IPS-18a (cell line): ENCODE data around the gene SIGLECL1.

Experiments
- H3K27ac ChIP-seq: one replicate; pipeline ENCODE4 v1.5.1; 2013; ENCODE audit warnings: low read length
- H3K27me3 ChIP-seq: one replicate; pipeline ENCODE4 v1.6.1; 2013; ENCODE audit warnings: mild to moderate bottlenecking, low read length; ENCODE audit not compliant: control insufficient read depth, insufficient read depth
- H3K36me3 ChIP-seq: one replicate; pipeline ENCODE4 v1.6.1; 2013; ENCODE audit warnings: low read depth, low read length; ENCODE audit not compliant: control insufficient read depth
- H3K4me1 ChIP-seq: one replicate; pipeline ENCODE4 v1.6.1; 2013; ENCODE audit warnings: low read depth, low read length; ENCODE audit not compliant: control insufficient read depth
- H3K4me3 ChIP-seq: one replicate; pipeline ENCODE4 v1.5.1; 2013; ENCODE audit warnings: low read length
- H3K9ac ChIP-seq: one replicate; pipeline ENCODE4 v1.6.1; 2013; ENCODE audit warnings: mild to moderate bottlenecking, low read length, moderate library complexity
- H3K9me3 ChIP-seq: one replicate; pipeline ENCODE4 v1.6.1; 2013; ENCODE audit warnings: low read depth, low read length; ENCODE audit not compliant: control insufficient read depth

The SIGLECL1 gene

DNA sequence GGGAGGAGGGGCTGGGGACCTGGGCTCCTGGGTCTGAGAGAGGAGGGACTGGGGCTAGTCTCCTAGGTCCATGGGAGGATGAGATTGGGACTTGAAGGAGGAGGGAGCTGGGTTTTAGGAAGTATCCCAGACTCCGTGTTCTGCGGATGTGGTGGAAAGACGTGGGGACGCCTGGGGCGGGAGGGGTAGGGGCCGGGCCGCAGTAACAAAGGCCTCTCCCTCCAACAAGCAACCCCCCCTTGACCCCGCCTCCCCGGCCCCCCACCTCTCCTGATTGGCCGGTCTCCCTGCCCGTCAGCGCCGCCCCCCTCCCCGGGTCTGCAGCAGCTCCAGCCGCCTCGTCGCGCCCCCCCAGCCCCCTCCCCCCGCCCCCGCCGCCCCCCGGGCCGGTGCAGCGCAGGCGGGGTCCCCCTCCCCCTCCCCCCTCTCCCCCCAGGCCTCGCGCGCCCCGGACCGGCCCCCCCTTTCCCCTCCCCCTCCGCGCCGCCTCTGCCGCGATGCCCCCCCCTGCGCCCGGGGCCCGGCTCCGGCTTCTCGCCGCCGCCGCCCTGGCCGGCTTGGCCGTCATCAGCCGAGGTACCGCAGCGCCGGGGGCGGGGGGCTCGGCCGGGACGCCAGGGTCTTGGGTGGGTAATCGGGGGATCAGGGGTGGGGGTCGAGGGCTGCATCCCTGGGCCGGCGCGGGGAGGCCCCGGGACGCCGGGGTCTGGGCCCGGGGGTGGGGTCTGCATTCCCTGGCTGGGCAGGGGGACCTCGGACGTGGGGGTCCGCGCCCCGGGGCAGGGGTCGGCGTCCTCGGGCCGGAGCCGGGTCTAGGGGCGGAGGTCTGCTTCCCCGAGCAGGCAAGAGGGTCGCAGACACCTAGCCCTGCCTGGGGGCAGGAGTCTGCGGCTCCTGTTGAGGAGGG lies 60.7 kb downstream of the SIGLECL1 start, which contains the start of gene IGLON5:
Gene IGLON5 (plus strand): TSS at position 294 of the 907 bp plus-strand sequence. CDS start 204 bp downstream, at position 498.
- Histone ChIP-seq H3K4me1 (peaks cover 11% of the 10 kb centered on the region), H3K9ac (peak within 1 kb of the TSS; percentile 32), H3K4me3 (peak within 1 kb of the TSS; percentile 57), H3K36me3 (no peaks in the 10 kb centered on the region), H3K9me3 (peaks cover 9% of the 10 kb centered on the region), H3K27me3 (no peaks in the 10 kb centered on the region), H3K27ac (no peak within 1 kb of the TSS)

DNA sequence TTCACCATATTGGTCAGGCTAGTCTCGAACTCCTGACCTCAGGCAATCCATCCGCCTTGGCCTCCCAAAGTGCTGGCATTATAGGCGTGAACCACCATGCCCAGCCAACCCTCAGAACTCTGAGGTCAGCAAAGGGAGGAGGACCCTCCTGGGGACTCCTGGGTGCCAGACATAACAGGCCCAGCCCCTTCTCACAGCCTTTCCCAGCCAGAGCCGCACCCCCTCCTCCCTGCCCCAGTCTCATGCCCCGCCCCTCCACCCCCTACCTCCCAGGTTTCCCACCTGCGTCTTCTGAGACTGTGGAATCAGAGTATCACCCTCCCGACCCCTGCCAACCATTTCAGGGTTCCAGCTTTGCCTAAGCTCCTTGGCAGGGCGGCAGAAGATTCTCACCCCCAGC lies 65.8 kb downstream of the SIGLECL1 start:
- Histone ChIP-seq H3K9ac (no peak overlapping the region), H3K27ac (no peak overlapping the region), H3K4me3 (no peak overlapping the region), H3K27me3 (no peaks in the 10 kb centered on the region), H3K4me1 (peaks cover 7% of the 10 kb centered on the region), H3K36me3 (no peaks in the 10 kb centered on the region), H3K9me3 (no peaks in the 10 kb centered on the region)

GRCh38 chr19:51317376-51317775 lies 66.5 kb downstream of the SIGLECL1 start:
- Histone ChIP-seq H3K4me1 (peaks cover 7% of the 10 kb centered on the region), H3K4me3 (no peak overlapping the region), H3K36me3 (no peaks in the 10 kb centered on the region), H3K27ac (no peak overlapping the region), H3K27me3 (no peaks in the 10 kb centered on the region), H3K9ac (no peak overlapping the region), H3K9me3 (no peaks in the 10 kb centered on the region)

DNA sequence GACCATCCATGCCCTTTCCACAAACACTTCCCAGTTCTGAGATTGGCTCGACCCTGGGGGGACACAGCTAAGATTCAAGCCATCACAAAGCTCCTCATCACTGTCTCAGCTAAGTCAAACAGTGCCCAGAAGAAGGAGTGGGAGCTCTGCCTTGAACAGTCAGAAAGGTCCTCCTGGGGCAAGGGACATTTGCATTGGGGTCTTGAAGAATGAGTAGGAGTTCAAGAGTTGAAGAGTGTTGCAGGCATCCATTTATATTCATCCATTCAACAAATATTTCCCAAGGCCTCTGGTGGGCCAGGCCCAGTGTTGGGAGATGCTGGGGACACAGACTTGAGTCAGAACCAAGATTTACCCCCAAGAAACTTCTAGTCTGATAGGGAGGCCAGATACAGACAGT lies 67.1 kb downstream of the SIGLECL1 start:
- H3K4me1 ChIP-seq: peaks cover 4% of the 10 kb centered on the region
- no peak overlapping the region for H3K4me3 ChIP-seq
- H3K36me3 ChIP-seq: no peaks in the 10 kb centered on the region
- no peak overlapping the region for H3K9ac ChIP-seq
- H3K9me3 ChIP-seq: no peaks in the 10 kb centered on the region
- no peak overlapping the region for H3K27ac ChIP-seq
- no peaks in the 10 kb centered on the region for H3K27me3 ChIP-seq
